Caco-2 (cell line): ENCODE results near the gene SMOC2. TPM values are rescaled to one million over a fixed set of nuclear protein-coding genes. Genes with fewer than 3 reads are reported as not detected.

Experiments
- BruUV-seq: library from RNA; stranded (reverse); fragments of 400-500 nt; replicated peaks from 2 replicates; lab custom pipeline; 2021; lab: Mats Ljungman, UMichigan
- CTCF ChIA-PET: fragments of 300-600 bp; sonication (Branson Sonifier 250); formaldehyde crosslinking; loops from one replicate; lab custom pipeline; 2022; ENCODE audit warnings: antibody characterized with exemption; lab: Charles Lee
- POLR2A ChIA-PET: fragments of 300-600 bp; sonication (Branson Sonifier 250); formaldehyde crosslinking; loops from one replicate; lab custom pipeline; 2022; ENCODE audit warnings: antibody characterized with exemption; lab: Charles Lee
- DNase-seq, 2 experiments: peaks; one replicate each; pipeline versions ENCODE4 v3.0.0 to v3.0.0-alpha.2; 2020 to 2022
- H3K27me3 ChIP-seq: replicated peaks from 2 replicates; pipeline ENCODE4 v1.6.0; 2011; ENCODE audit warnings: low read length; ENCODE audit not compliant: control insufficient read depth, insufficient read depth
- H3K36me3 ChIP-seq: 2 replicates; pipeline ENCODE4 v1.5.1; 2011; ENCODE audit warnings: low read length; ENCODE audit not compliant: control insufficient read depth, insufficient read depth
- H3K4me1 ChIP-seq: fragments of 250-450 bp; sonication (Bioruptor Pico); 2 replicates; pipeline ENCODE4 v1.5.1; 2020; ENCODE audit warnings: mild to moderate bottlenecking
- H3K4me3 ChIP-seq: 2 replicates; pipeline ENCODE4 v1.5.1; 2011; ENCODE audit warnings: low read depth, mild to moderate bottlenecking, control low read depth, low read length
- H3K9me3 ChIP-seq: fragments of 250-450 bp; sonication (Bioruptor Pico); 2 replicates; pipeline ENCODE4 v1.5.1; 2020; ENCODE audit warnings: mild to moderate bottlenecking, moderate library complexity
- H3K27ac Mint-ChIP-seq: one replicate; pipeline ENCODE4 v1.8.0; 2022; ENCODE audit warnings: mixed read lengths; ENCODE audit not compliant: unreplicated experiment
- H3K27me3 Mint-ChIP-seq: one replicate; pipeline ENCODE4 v1.8.0; 2022; ENCODE audit warnings: mixed read lengths; ENCODE audit not compliant: insufficient read depth, unreplicated experiment
- H3K36me3 Mint-ChIP-seq: one replicate; pipeline ENCODE4 v1.8.0; 2022; ENCODE audit warnings: mild to moderate bottlenecking, mixed read lengths; ENCODE audit not compliant: insufficient read depth, unreplicated experiment
- H3K4me1 Mint-ChIP-seq: one replicate; pipeline ENCODE4 v1.8.0; 2022; ENCODE audit warnings: low read depth, mixed read lengths; ENCODE audit not compliant: unreplicated experiment
- H3K4me3 Mint-ChIP-seq: one replicate; pipeline ENCODE4 v1.8.0; 2022; ENCODE audit warnings: mild to moderate bottlenecking, moderate library complexity, mixed read lengths; ENCODE audit not compliant: unreplicated experiment
- H3K9me3 Mint-ChIP-seq: one replicate; pipeline ENCODE4 v1.8.0; 2022; ENCODE audit warnings: mixed read lengths; ENCODE audit not compliant: unreplicated experiment
- CTCF ChIP-seq, 2 experiments: fragments of 200-600 bp in 1 of 2; IDR thresholded peaks; 1 replicate in 1 of 2; 2 replicates in 1 of 2; pipeline versions ENCODE4 v1.5.1 to v1.8.0; 2011 to 2022; ENCODE audit warnings: antibody characterized with exemption in 1 of 2, control low read depth in 1 of 2, inconsistent platforms in 1 of 2, low read depth in 1 of 2, low read length in 1 of 2, mild to moderate bottlenecking in 1 of 2, moderate library complexity in 1 of 2; ENCODE audit not compliant: insufficient read depth in 1 of 2, severe bottlenecking in 1 of 2, unreplicated experiment in 1 of 2
- intact Hi-C: fragments of 100-400 bp; cut with micrococcal nuclease; formaldehyde crosslinking; loops from one replicate; pipeline ENCODE4 v1.10.0; 2022; ENCODE audit not compliant: unreplicated experiment
- total RNA-seq: library from RNA; stranded (reverse); gene quantifications from 2 replicates; pipeline ENCODE4 v1.2.3, GENCODE V29; 2022

SMOC2 gene
- total RNA-seq, 1 experiment from 2014 or later, result 2.8 TPM

GRCh38 chr6:168411793-168412192 is 29.2 kb upstream of the SMOC2 start:
- POLR2A ChIA-PET, result no interaction called here
- no peak for TF ChIP-seq CTCF (IDR thresholded peaks at IDR 0.05; ENCODE audit: insufficient read depth in 1 of 2, low read depth in 1 of 2, low read length in 1 of 2, severe bottlenecking in 1 of 2, unreplicated experiment in 1 of 2)
- no peaks in the 10 kb centered on the region for H3K27me3 Mint-ChIP-seq
- H3K4me1 ChIP-seq, result no peaks in the 10 kb centered on the region
- no peak overlapping the region for H3K4me3 ChIP-seq
- BruUV-seq, result no TSS peak
- H3K4me3 Mint-ChIP-seq, result no peak overlapping the region
- H3K36me3 Mint-ChIP-seq, result no peaks in the 10 kb centered on the region
- no peaks in the 10 kb centered on the region for H3K9me3 Mint-ChIP-seq
- H3K36me3 ChIP-seq, result no peaks in the 10 kb centered on the region
- intact Hi-C loops, result no loop called here
- CTCF ChIA-PET, result no interaction called here
- H3K4me1 Mint-ChIP-seq, result no peaks in the 10 kb centered on the region
- H3K27ac Mint-ChIP-seq, result no peak overlapping the region
- no peak for DNase-seq
- H3K9me3 ChIP-seq, result no peaks in the 10 kb centered on the region
- no peaks in the 10 kb centered on the region for H3K27me3 ChIP-seq

- no peaks in the 10 kb centered on the region for H3K36me3 ChIP-seq
- intact Hi-C loops, result no loop called here
- H3K4me1 Mint-ChIP-seq, result no peaks in the 10 kb centered on the region
- no peaks in the 10 kb centered on the region for H3K27me3 Mint-ChIP-seq
- BruUV-seq, result no TSS peak
- no peaks in the 10 kb centered on the region for H3K27me3 ChIP-seq
- no peak for TF ChIP-seq CTCF (IDR thresholded peaks at IDR 0.05; ENCODE audit: insufficient read depth in 1 of 2, low read depth in 1 of 2, low read length in 1 of 2, severe bottlenecking in 1 of 2, unreplicated experiment in 1 of 2)
- no peak overlapping the region for H3K4me3 ChIP-seq
- H3K9me3 Mint-ChIP-seq, result no peaks in the 10 kb centered on the region
- H3K4me1 ChIP-seq, result no peaks in the 10 kb centered on the region
- no peak for DNase-seq
- ChIA-PET POLR2A (no interaction called here), CTCF (no interaction called here)
- H3K9me3 ChIP-seq, result no peaks in the 10 kb centered on the region
- no peak overlapping the region for H3K4me3 Mint-ChIP-seq
- H3K27ac Mint-ChIP-seq, result no peak overlapping the region
- no peaks in the 10 kb centered on the region for H3K36me3 Mint-ChIP-seq
Observed at GRCh38 chr6:168412456-168412855, 28.5 kb upstream of the SMOC2 start.

GRCh38 chr6:168413018-168413720 is 27.8 kb upstream of the SMOC2 start:
- CTCF ChIA-PET, result no interaction called here
- no TSS peak for BruUV-seq
- no peak overlapping the region for H3K27ac Mint-ChIP-seq

More at GRCh38 chr6:168413018-168413720, 27.8 kb upstream of the SMOC2 start:
- no peak for TF ChIP-seq CTCF (IDR thresholded peaks at IDR 0.05; ENCODE audit: insufficient read depth in 1 of 2, low read depth in 1 of 2, low read length in 1 of 2, severe bottlenecking in 1 of 2, unreplicated experiment in 1 of 2)
- Histone ChIP-seq H3K4me1 (no peaks in the 10 kb centered on the region), H3K9me3 (no peaks in the 10 kb centered on the region), H3K27me3 (no peaks in the 10 kb centered on the region), H3K36me3 (no peaks in the 10 kb centered on the region), H3K4me3 (no peak overlapping the region)
- Mint-ChIP-seq H3K9me3 (no peaks in the 10 kb centered on the region), H3K36me3 (no peaks in the 10 kb centered on the region), H3K4me3 (no peak overlapping the region), H3K4me1 (no peaks in the 10 kb centered on the region), H3K27me3 (peaks cover under 1% of the 10 kb centered on the region)
- intact Hi-C loops, result no loop called here
- DNase-seq, result no peak
- POLR2A ChIA-PET, result no interaction called here
